Measurements from ENCODE around the gene TAS2R43. TPM values are rescaled to one million over a fixed set of nuclear protein-coding genes. Genes with fewer than 3 reads are reported as not detected.
"Not testable (repeated sequence)": the region's sequence is repeated elsewhere in the genome, so short reads cannot be mapped to it uniquely, and the experiment has no call there.

The TAS2R43 gene
- polyA plus RNA-seq, 1 experiment = not detected

DNA sequence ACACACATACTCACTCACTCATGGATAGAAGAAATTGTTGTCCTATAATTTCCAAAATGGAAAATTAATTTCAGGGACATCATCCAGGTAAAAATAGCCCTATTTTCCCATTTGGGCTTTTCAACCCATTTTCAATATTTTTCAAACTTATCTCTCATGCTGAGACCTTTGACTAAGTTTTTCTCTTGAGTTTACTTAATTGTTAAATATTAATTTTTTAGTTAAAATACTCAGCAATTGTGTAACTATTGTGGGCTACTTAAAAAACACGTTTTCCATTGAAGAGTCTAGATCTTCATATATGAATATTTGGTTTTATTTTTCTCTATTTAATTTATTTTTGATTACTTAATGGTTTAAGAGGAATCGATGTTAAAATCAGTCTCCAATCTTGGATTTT lies 14.2 kb upstream of the TAS2R43 start:
- TF ChIP-seq, protein P1, sequence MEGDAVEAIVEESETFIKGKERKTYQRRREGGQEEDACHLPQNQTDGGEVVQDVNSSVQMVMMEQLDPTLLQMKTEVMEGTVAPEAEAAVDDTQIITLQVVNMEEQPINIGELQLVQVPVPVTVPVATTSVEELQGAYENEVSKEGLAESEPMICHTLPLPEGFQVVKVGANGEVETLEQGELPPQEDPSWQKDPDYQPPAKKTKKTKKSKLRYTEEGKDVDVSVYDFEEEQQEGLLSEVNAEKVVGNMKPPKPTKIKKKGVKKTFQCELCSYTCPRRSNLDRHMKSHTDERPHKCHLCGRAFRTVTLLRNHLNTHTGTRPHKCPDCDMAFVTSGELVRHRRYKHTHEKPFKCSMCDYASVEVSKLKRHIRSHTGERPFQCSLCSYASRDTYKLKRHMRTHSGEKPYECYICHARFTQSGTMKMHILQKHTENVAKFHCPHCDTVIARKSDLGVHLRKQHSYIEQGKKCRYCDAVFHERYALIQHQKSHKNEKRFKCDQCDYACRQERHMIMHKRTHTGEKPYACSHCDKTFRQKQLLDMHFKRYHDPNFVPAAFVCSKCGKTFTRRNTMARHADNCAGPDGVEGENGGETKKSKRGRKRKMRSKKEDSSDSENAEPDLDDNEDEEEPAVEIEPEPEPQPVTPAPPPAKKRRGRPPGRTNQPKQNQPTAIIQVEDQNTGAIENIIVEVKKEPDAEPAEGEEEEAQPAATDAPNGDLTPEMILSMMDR (IDR thresholded peaks at IDR 0.05; ENCODE audit: low read depth, low read length) = no peak
- CTCF ChIA-PET = no interaction called here
- DNase-seq (ENCODE audit: low read depth, low spot score) = no peak
- no peak overlapping the region for H3K27ac ChIP-seq (ENCODE audit: low read depth, low read length)
- H3K9me3 ChIP-seq (ENCODE audit: control insufficient read depth, insufficient read depth, low read length) = no peaks in the 10 kb centered on the region
- H3K4me3 ChIP-seq (ENCODE audit: low read depth, low read length) = no peak overlapping the region
- no peaks in the 10 kb centered on the region for H3K27me3 ChIP-seq (ENCODE audit: control insufficient read depth, insufficient read depth, low read length)
- POLR2A ChIA-PET = no interaction called here

- DNase-seq (ENCODE audit: low read depth, low spot score) = no peak
- TF ChIP-seq, protein P1 (IDR thresholded peaks at IDR 0.05; ENCODE audit: low read depth, low read length) = no peak
- ChIA-PET POLR2A (no interaction called here), CTCF (no interaction called here)
- Histone ChIP-seq H3K4me3 (ENCODE audit: low read depth, low read length) (no peak overlapping the region), H3K27me3 (ENCODE audit: control insufficient read depth, insufficient read depth, low read length) (no peaks in the 10 kb centered on the region), H3K27ac (ENCODE audit: low read depth, low read length) (no peak overlapping the region), H3K9me3 (ENCODE audit: control insufficient read depth, insufficient read depth, low read length) (no peaks in the 10 kb centered on the region)
Observed at GRCh38 chr12:11105546-11105945, 13.4 kb upstream of the TAS2R43 start.

DNA sequence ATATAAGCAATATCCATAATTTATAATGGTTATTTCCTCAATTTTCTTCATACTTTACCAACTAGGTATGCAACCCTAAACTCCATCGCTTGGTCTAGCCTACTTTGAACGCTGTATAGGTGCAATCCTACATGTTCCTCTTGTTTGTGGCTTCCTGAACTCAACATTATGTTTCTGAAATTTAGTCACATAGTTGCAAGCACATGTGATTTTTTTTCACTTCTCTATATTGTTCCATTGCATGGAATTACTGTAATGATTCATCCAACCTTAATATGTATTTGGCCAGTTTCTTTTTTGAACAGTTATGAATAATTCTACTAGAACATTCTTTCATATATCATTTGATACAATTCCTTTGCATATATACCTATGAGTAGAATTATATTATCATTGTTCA lies 2.8 kb upstream of the TAS2R43 start:
- H3K27me3 ChIP-seq (ENCODE audit: control insufficient read depth, insufficient read depth, low read length); DNase-seq (ENCODE audit: low read depth, low spot score); H3K9me3 ChIP-seq (ENCODE audit: control insufficient read depth, insufficient read depth, low read length); CTCF ChIA-PET; POLR2A ChIA-PET; H3K4me3 ChIP-seq (ENCODE audit: low read depth, low read length); H3K27ac ChIP-seq (ENCODE audit: low read depth, low read length): not testable (repeated sequence)

DNA sequence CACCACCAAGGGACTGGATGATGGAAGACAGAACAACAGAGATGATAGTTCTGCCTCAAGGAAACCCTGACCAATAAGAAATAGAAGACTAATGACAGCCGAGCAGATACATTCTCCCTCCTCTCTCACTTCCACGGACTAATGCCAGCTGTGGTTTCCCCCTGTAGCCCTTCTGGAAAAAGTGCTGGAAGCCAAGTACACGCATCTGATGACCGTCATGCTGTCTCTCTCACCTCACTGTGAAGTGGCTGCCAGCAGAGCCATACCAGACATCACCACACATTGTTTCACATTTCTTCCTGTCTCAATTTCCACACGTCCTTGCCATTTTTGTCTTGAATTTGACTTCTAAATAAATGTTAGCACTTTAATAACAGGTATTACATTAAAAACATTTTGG lies 2.9 kb downstream of the TAS2R43 start:
- TF ChIP-seq, protein P1 (IDR thresholded peaks at IDR 0.05; ENCODE audit: low read depth, low read length) = no peak
- ChIA-PET CTCF (no interaction called here), POLR2A (no interaction called here)
- H3K9me3 ChIP-seq (ENCODE audit: control insufficient read depth, insufficient read depth, low read length) = no peaks in the 10 kb centered on the region
- no peaks in the 10 kb centered on the region for H3K27me3 ChIP-seq (ENCODE audit: control insufficient read depth, insufficient read depth, low read length)
- no peak for DNase-seq (ENCODE audit: low read depth, low spot score)
- H3K27ac ChIP-seq (ENCODE audit: low read depth, low read length) = no peak overlapping the region
- no peak overlapping the region for H3K4me3 ChIP-seq (ENCODE audit: low read depth, low read length)

- no peak for DNase-seq (ENCODE audit: low read depth, low spot score)
- Histone ChIP-seq H3K9me3 (ENCODE audit: control insufficient read depth, insufficient read depth, low read length) (no peaks in the 10 kb centered on the region), H3K27ac (ENCODE audit: low read depth, low read length) (no peak overlapping the region), H3K4me3 (ENCODE audit: low read depth, low read length) (no peak overlapping the region), H3K27me3 (ENCODE audit: control insufficient read depth, insufficient read depth, low read length) (no peaks in the 10 kb centered on the region)
- TF ChIP-seq, protein P1 (IDR thresholded peaks at IDR 0.05; ENCODE audit: low read depth, low read length) = no peak
- CTCF ChIA-PET = no interaction called here
- POLR2A ChIA-PET = no interaction called here
Observed at GRCh38 chr12:11085419-11085818, 6.7 kb downstream of the TAS2R43 start.

DNA sequence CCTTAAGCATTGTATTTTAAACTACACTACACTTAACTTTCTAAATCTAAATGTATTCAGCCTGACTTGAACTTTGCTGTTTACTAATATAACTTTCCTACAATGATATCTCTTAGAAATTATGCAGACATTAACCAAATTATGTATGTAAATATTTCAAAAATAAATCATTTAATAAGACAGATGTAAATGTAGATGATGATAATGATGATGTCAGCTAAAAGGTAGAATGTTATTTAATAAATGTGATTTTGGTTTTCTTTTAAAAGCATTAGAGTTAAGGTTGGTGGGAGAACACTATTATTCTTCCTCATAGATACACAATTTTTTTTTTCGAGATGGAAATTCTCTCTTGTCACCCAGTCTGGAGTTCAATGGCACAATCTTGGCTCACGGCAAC lies 10.1 kb downstream of the TAS2R43 start:
- CTCF ChIA-PET = no interaction called here
- Histone ChIP-seq H3K4me3 (ENCODE audit: low read depth, low read length) (no peak overlapping the region), H3K27me3 (ENCODE audit: control insufficient read depth, insufficient read depth, low read length) (no peaks in the 10 kb centered on the region), H3K9me3 (ENCODE audit: control insufficient read depth, insufficient read depth, low read length) (no peaks in the 10 kb centered on the region), H3K27ac (ENCODE audit: low read depth, low read length) (no peak overlapping the region)
- POLR2A ChIA-PET = no interaction called here
- TF ChIP-seq, protein P1 (IDR thresholded peaks at IDR 0.05; ENCODE audit: low read depth, low read length) = no peak
- DNase-seq (ENCODE audit: low read depth, low spot score) = no peak
